SK-N-SH (cell line): ENCODE measurements around the gene UNC93B1.

Experiments
- EP300 ChIP-seq, 2 experiments: IDR thresholded peaks; 2 replicates each; pipeline versions ENCODE4 v1.4.0 to v1.6.1; 2012; ENCODE audit warnings: borderline replicate concordance in 1 of 2, low read depth in 1 of 2, low read length in 1 of 2
- EZH2phosphoT487 ChIP-seq: fragments of 200-600 bp; sonication (generic); IDR thresholded peaks from 2 replicates; pipeline ENCODE4 v1.6.1; 2017; ENCODE audit warnings: low read depth, mixed run types, mild to moderate bottlenecking, antibody characterized with exemption, moderate library complexity, borderline replicate concordance
- FOXJ3 ChIP-seq: sonication (generic); formaldehyde crosslinking; IDR thresholded peaks from 2 replicates; pipeline ENCODE4 v1.5.1; 2020; ENCODE audit warnings: mild to moderate bottlenecking, missing genetic modification reagents
- FOXM1 ChIP-seq: IDR thresholded peaks from 2 replicates; pipeline ENCODE4 v1.4.0; 2012; ENCODE audit warnings: low read depth, mild to moderate bottlenecking
- JUND ChIP-seq: IDR thresholded peaks from 2 replicates; pipeline ENCODE4 v1.4.0; 2012
- MXI1 ChIP-seq: IDR thresholded peaks from 2 replicates; pipeline ENCODE4 v1.6.1; 2012; ENCODE audit warnings: mild to moderate bottlenecking, low read depth, low read length, improper control_type of control experiment
- POLR2AphosphoS5 ChIP-seq: IDR thresholded peaks from 2 replicates; pipeline ENCODE4 v1.6.1; 2012; ENCODE audit warnings: low read depth, low read length
- TAF1 ChIP-seq: IDR thresholded peaks from 2 replicates; pipeline ENCODE4 v1.6.1; 2012; ENCODE audit warnings: low read depth, mild to moderate bottlenecking, low read length, moderate library complexity, borderline replicate concordance
- YY1 ChIP-seq: IDR thresholded peaks from 2 replicates; pipeline ENCODE4 v1.4.0; 2012; ENCODE audit warnings: low read depth, mild to moderate bottlenecking
- TF ChIP-seq, protein P1 (sequence below): fragments of 200-600 bp; sonication (generic); IDR thresholded peaks from 2 replicates; pipeline ENCODE4 v1.6.1; 2017; ENCODE audit warnings: antibody characterized with exemption, mild to moderate bottlenecking, moderate library complexity
- TF ChIP-seq, protein P2 (sequence below): IDR thresholded peaks from 2 replicates; pipeline ENCODE4 v1.4.0; 2012; ENCODE audit warnings: low read depth, borderline replicate concordance
- TF ChIP-seq, protein P3 (sequence below): fragments of 150-350 bp; IDR thresholded peaks from 2 replicates; pipeline ENCODE4 v1.6.1; 2017; ENCODE audit warnings: antibody characterized with exemption, low read length, low read depth, borderline replicate concordance

DNA sequence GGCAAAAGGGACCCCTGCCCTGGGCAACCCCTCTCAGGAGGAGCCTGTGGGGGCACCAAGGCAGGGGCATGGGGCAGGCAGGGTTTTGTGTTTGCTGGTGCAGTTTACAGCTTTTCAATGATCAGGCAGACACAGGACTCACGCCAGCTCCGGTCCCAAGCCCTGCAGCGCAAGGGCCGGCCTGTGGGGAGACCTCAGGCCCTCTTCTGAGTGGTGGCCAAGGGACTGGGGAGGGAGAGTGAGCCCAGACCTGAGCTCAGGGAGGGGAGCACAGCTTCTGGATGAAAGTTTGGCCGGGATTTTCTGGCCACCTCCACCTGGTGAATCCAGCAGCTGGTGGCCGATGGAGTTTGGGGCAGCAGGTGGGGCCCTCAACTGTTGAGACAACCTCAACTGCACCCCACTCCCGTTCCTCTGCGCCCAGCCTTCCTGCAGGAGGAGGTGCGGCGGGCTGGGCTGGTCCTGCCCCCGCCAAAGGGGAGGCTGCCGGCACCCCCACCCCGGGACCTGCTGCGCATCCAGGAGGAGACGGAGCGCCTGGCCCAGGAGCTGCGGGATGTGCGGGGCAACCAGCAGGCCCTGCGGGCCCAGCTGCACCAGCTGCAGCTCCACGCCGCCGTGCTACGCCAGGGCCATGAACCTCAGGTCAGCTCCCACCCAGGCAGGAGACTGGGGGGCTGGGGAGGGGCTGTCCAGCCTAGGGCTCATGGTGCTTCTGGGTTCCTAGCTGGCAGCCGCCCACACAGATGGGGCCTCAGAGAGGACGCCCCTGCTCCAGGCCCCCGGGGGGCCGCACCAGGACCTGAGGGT, 38.5 kb upstream of the UNC93B1 start:
- TF ChIP-seq EZH2phosphoT487 = no peak
- TF ChIP-seq, protein P1, sequence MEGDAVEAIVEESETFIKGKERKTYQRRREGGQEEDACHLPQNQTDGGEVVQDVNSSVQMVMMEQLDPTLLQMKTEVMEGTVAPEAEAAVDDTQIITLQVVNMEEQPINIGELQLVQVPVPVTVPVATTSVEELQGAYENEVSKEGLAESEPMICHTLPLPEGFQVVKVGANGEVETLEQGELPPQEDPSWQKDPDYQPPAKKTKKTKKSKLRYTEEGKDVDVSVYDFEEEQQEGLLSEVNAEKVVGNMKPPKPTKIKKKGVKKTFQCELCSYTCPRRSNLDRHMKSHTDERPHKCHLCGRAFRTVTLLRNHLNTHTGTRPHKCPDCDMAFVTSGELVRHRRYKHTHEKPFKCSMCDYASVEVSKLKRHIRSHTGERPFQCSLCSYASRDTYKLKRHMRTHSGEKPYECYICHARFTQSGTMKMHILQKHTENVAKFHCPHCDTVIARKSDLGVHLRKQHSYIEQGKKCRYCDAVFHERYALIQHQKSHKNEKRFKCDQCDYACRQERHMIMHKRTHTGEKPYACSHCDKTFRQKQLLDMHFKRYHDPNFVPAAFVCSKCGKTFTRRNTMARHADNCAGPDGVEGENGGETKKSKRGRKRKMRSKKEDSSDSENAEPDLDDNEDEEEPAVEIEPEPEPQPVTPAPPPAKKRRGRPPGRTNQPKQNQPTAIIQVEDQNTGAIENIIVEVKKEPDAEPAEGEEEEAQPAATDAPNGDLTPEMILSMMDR = no peak
- no peak for TF ChIP-seq FOXJ3 (CRISPR knock-in tag)
- no peak for TF ChIP-seq JUND
- no peak for TF ChIP-seq POLR2AphosphoS5
- TF ChIP-seq EP300 (IDR thresholded peaks at IDR 0.05; ENCODE audit: borderline replicate concordance in 1 of 2, low read depth in 1 of 2, low read length in 1 of 2) = no peak
- TF ChIP-seq TAF1 = no peak
- TF ChIP-seq, protein P2, sequence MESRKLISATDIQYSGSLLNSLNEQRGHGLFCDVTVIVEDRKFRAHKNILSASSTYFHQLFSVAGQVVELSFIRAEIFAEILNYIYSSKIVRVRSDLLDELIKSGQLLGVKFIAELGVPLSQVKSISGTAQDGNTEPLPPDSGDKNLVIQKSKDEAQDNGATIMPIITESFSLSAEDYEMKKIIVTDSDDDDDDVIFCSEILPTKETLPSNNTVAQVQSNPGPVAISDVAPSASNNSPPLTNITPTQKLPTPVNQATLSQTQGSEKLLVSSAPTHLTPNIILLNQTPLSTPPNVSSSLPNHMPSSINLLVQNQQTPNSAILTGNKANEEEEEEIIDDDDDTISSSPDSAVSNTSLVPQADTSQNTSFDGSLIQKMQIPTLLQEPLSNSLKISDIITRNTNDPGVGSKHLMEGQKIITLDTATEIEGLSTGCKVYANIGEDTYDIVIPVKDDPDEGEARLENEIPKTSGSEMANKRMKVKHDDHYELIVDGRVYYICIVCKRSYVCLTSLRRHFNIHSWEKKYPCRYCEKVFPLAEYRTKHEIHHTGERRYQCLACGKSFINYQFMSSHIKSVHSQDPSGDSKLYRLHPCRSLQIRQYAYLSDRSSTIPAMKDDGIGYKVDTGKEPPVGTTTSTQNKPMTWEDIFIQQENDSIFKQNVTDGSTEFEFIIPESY = no peak
- TF ChIP-seq, protein P3, sequence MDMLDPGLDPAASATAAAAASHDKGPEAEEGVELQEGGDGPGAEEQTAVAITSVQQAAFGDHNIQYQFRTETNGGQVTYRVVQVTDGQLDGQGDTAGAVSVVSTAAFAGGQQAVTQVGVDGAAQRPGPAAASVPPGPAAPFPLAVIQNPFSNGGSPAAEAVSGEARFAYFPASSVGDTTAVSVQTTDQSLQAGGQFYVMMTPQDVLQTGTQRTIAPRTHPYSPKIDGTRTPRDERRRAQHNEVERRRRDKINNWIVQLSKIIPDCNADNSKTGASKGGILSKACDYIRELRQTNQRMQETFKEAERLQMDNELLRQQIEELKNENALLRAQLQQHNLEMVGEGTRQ = no peak
- no peak for TF ChIP-seq MXI1
- no peak for TF ChIP-seq FOXM1
- no peak for TF ChIP-seq YY1
